ENCODE results near the gene C19orf85. TPM values are rescaled to one million over a fixed set of nuclear protein-coding genes. Genes with fewer than 3 reads are reported as not detected.

The C19orf85 gene
- total RNA-seq, 1 experiment from 2014 or later, result 0.23 TPM

GRCh38 chr19:55476100-55476775 is 11.7 kb upstream of the C19orf85 start, which contains the start of gene ZNF628:
Gene ZNF628 (plus strand): TSS chr19:55476617. CDS start chr19:55479911, 3,294 bp downstream.
- intact Hi-C loops (cut with micrococcal nuclease), result no loop called here
- CTCF ChIA-PET, result interaction anchor here (0.5 to 4.2 kb wide), 9 partner anchors 9 to 995 kb away, joined by 3 to 42 read pairs (median 4); partner anchors contain the start of genes TMEM238 and ZNF865
- no peaks in the 10 kb centered on the region for H3K27me3 Mint-ChIP-seq (ENCODE audit: insufficient read depth, unreplicated experiment)
- DNase-seq (ENCODE audit: unreplicated experiment), result peak; percentile 99
- POLR2A ChIA-PET, result interaction anchor here (0.5 to 3.3 kb wide), 26 partner anchors 9 to 1826 kb away, joined by 3 to 46 read pairs (median 5); partner anchors contain the start of genes HSPBP1, ISOC2, KMT5C and NAT14
- no peaks in the 10 kb centered on the region for H3K9me3 Mint-ChIP-seq (ENCODE audit: unreplicated experiment)
- BruUV-seq (replicated peaks), result no TSS peak
- H3K4me1 Mint-ChIP-seq (ENCODE audit: insufficient read depth, unreplicated experiment), result peaks cover 33% of the 10 kb centered on the region
- peak within 1 kb of the TSS; percentile 89 for H3K4me3 Mint-ChIP-seq (ENCODE audit: unreplicated experiment)
- no peak for TF ChIP-seq CTCF (IDR thresholded peaks at IDR 0.05; ENCODE audit: unreplicated experiment)
- H3K36me3 Mint-ChIP-seq (ENCODE audit: insufficient read depth, unreplicated experiment), result no peaks in the 10 kb centered on the region
- H3K27ac Mint-ChIP-seq (ENCODE audit: low read depth, unreplicated experiment), result peak within 1 kb of the TSS; percentile 91

- BruUV-seq (replicated peaks), result no TSS peak
- Mint-ChIP-seq H3K4me1 (ENCODE audit: insufficient read depth, unreplicated experiment) (peaks cover 28% of the 10 kb centered on the region), H3K27ac (ENCODE audit: low read depth, unreplicated experiment) (peak overlapping the region; percentile 91), H3K27me3 (ENCODE audit: insufficient read depth, unreplicated experiment) (no peaks in the 10 kb centered on the region), H3K36me3 (ENCODE audit: insufficient read depth, unreplicated experiment) (peaks cover 7% of the 10 kb centered on the region), H3K9me3 (ENCODE audit: unreplicated experiment) (no peaks in the 10 kb centered on the region), H3K4me3 (ENCODE audit: unreplicated experiment) (peak overlapping the region; percentile 89)
- POLR2A ChIA-PET, result interaction anchor here (0.9 to 3.3 kb wide), 6 partner anchors 12 to 357 kb away, joined by 4 to 46 read pairs (median 10); partner anchors contain the start of genes ISOC2, NAT14, PPP1R12C and TMEM238
- peak; percentile 52 for DNase-seq (ENCODE audit: unreplicated experiment)
- CTCF ChIA-PET, result interaction anchor here (0.6 to 4.2 kb wide), 8 partner anchors 7 to 41 kb away, joined by 3 to 42 read pairs (median 5); partner anchors contain the start of gene NAT14
- intact Hi-C loops (cut with micrococcal nuclease), result no loop called here
- no peak for TF ChIP-seq CTCF (IDR thresholded peaks at IDR 0.05; ENCODE audit: unreplicated experiment)
Measured at GRCh38 chr19:55474269-55475265, 10.0 kb upstream of the C19orf85 start.

- ChIA-PET POLR2A (no interaction called here), CTCF (interaction anchor here (0.6 to 2.0 kb wide), 4 partner anchors 10 to 71 kb away, joined by 3 to 6 read pairs (median 4); no protein-coding TSS in a partner anchor)
- Mint-ChIP-seq H3K27me3 (ENCODE audit: insufficient read depth, unreplicated experiment) (no peaks in the 10 kb centered on the region), H3K36me3 (ENCODE audit: insufficient read depth, unreplicated experiment) (peaks cover 7% of the 10 kb centered on the region), H3K27ac (ENCODE audit: low read depth, unreplicated experiment) (no peak overlapping the region), H3K4me1 (ENCODE audit: insufficient read depth, unreplicated experiment) (peaks cover 16% of the 10 kb centered on the region), H3K4me3 (ENCODE audit: unreplicated experiment) (peak overlapping the region; percentile 41), H3K9me3 (ENCODE audit: unreplicated experiment) (no peaks in the 10 kb centered on the region)
- BruUV-seq (replicated peaks), result no TSS peak
- DNase-seq (ENCODE audit: unreplicated experiment), result no peak
- TF ChIP-seq CTCF (IDR thresholded peaks at IDR 0.05; ENCODE audit: unreplicated experiment), result no peak
- intact Hi-C loops (cut with micrococcal nuclease), result no loop called here
Measured at GRCh38 chr19:55473225-55474012, 8.9 kb upstream of the C19orf85 start.

Data from MCF 10A (cell line).